GM10248 (cell line): ENCODE data around the gene MMP7.

Source experiments
- CTCF ChIA-PET: fragments of 300-600 bp; sonication (Branson Sonifier 250); formaldehyde crosslinking; extraction: SDS; loops from one replicate; lab custom pipeline; 2021; ENCODE audit warnings: antibody characterized with exemption; lab: Yijun Ruan, JAX
- POLR2A ChIA-PET: fragments of 350-650 bp; sonication (Branson Sonifier 250); formaldehyde crosslinking; extraction: SDS; loops from one replicate; lab custom pipeline; 2020; ENCODE audit warnings: antibody characterized with exemption; lab: Yijun Ruan, JAX
- DNase-seq: peaks from one replicate; pipeline ENCODE4 v3.0.0; 2012; ENCODE audit errors: extremely low spot score
- TF ChIP-seq, protein P1 (sequence below): IDR thresholded peaks from 2 replicates; pipeline ENCODE4 v1.5.1; 2012; ENCODE audit warnings: mild to moderate bottlenecking, low read depth; ENCODE audit errors: extremely low read depth, missing control alignments, control extremely low read depth

Gene MMP7

GRCh38 chr11:102476812-102477211 is 53.7 kb downstream of the MMP7 start:
- TF ChIP-seq, protein P1, sequence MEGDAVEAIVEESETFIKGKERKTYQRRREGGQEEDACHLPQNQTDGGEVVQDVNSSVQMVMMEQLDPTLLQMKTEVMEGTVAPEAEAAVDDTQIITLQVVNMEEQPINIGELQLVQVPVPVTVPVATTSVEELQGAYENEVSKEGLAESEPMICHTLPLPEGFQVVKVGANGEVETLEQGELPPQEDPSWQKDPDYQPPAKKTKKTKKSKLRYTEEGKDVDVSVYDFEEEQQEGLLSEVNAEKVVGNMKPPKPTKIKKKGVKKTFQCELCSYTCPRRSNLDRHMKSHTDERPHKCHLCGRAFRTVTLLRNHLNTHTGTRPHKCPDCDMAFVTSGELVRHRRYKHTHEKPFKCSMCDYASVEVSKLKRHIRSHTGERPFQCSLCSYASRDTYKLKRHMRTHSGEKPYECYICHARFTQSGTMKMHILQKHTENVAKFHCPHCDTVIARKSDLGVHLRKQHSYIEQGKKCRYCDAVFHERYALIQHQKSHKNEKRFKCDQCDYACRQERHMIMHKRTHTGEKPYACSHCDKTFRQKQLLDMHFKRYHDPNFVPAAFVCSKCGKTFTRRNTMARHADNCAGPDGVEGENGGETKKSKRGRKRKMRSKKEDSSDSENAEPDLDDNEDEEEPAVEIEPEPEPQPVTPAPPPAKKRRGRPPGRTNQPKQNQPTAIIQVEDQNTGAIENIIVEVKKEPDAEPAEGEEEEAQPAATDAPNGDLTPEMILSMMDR = no peak
- no peak for DNase-seq
- POLR2A ChIA-PET = no interaction called here
- CTCF ChIA-PET = interaction anchor here (1.0 to 4.2 kb wide), 13 partner anchors 8 to 136 kb away, joined by 3 to 12 read pairs (median 7); no protein-coding TSS in a partner anchor

DNA sequence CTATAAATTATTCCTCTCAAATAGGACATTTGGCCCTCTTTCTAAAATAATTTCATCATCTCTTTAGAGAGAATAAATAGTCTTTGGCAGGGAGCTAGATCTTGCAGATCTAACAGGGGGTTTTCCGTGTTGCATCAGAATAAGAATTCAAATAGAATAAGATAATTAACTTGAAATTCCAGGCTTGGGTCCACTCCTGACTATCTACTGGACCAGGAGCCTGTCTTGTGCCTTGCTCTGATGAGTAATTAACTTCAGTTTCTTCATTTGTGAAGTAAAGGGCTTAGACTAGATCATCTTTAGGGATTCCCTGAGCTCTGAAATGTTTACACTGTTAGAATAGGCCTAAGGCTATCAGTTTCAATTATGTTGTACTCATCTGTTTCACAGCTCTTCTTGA is 54.5 kb downstream of the MMP7 start:
- TF ChIP-seq, protein P1 = no peak
- ChIA-PET POLR2A (no interaction called here), CTCF (interaction anchor here (0.9 to 2.6 kb wide), 13 partner anchors 9 to 137 kb away, joined by 3 to 12 read pairs (median 6); no protein-coding TSS in a partner anchor)
- no peak for DNase-seq

- DNase-seq = no peak
- ChIA-PET CTCF (interaction anchor here (0.9 to 2.1 kb wide), 4 partner anchors 10 to 139 kb away, joined by 3 to 9 read pairs (median 6); no protein-coding TSS in a partner anchor), POLR2A (interaction anchor here (1.8 kb wide), 1 partner anchor 43 kb away, joined by 5 read pairs; no protein-coding TSS in a partner anchor)
- TF ChIP-seq, protein P1 = no peak
Observed at GRCh38 chr11:102473543-102473942, 57.0 kb downstream of the MMP7 start.

DNA sequence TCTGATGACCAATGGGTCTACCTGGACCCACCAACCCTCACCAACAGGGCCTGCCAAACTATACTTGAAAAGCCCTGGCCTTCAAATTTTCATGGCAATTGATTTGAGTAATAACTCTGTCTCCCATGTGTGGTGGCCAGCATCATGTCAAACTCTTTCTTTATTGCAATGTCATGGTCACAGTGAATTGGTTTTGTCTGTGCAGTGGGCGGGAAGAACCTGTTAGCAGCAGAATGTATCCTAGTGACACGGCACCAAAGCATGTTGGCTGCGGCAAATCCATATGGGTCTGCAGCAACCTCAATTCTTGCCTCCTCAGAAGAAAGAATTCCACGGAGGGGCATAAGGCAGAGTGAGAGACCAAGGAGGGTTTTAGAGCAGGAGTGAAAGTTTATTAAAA is 58.4 kb downstream of the MMP7 start:
- no peak for DNase-seq
- TF ChIP-seq, protein P1 = no peak
- CTCF ChIA-PET = interaction anchor here (1.7 kb wide), 1 partner anchor 15 kb away, joined by 11 read pairs; no protein-coding TSS in a partner anchor
- POLR2A ChIA-PET = no interaction called here

DNA sequence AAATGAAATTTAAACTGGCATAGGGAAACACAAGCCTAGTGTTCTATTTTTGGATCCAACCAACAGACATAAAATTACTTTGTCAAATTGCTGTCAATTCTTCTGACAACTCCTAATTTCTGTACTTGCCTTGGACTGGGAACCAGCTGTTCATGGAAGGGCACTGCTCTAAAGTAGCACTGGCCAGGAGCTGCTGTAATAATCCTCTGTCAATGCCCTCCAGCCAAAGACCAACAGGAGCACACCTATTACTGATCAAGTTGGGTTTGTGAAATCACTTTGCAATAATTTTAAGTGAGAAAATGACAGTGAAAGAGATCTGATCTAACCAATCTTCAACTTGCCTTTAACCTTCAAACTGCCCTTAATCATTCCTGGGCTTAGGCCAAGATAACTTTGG is 59.1 kb downstream of the MMP7 start:
- no peak for DNase-seq
- ChIA-PET CTCF (interaction anchor here (1.1 to 1.7 kb wide), 2 partner anchors 14 to 25 kb away, joined by 3 to 11 read pairs; no protein-coding TSS in a partner anchor), POLR2A (no interaction called here)
- TF ChIP-seq, protein P1 = no peak
